Skeletal muscle satellite cell (primary cell): ENCODE measurements around the gene HAGH.

Experiments
- H3K27me3 ChIP-seq: 2 replicates; pipeline ENCODE4 v1.7.0; 2013; ENCODE audit warnings: low read length; ENCODE audit not compliant: control insufficient read depth, insufficient read depth
- H3K36me3 ChIP-seq: 2 replicates; pipeline ENCODE4 v1.7.0; 2013; ENCODE audit warnings: mild to moderate bottlenecking, control low read depth, low read length; ENCODE audit not compliant: insufficient read depth
- H3K4me1 ChIP-seq: 2 replicates; pipeline ENCODE4 v1.7.0; 2013; ENCODE audit warnings: low read length; ENCODE audit not compliant: control insufficient read depth, insufficient read depth
- H3K4me2 ChIP-seq: 2 replicates; pipeline ENCODE4 v1.7.0; 2013; ENCODE audit warnings: mild to moderate bottlenecking, low read length
- H3K4me3 ChIP-seq: 2 replicates; pipeline ENCODE4 v1.7.0; 2013; ENCODE audit warnings: low read length
- H3K9ac ChIP-seq: 2 replicates; pipeline ENCODE4 v1.7.0; 2013; ENCODE audit warnings: mild to moderate bottlenecking, low read depth, low read length, moderate library complexity
- H3K9me3 ChIP-seq: replicated peaks from 2 replicates; pipeline ENCODE4 v1.7.0; 2013; ENCODE audit warnings: mild to moderate bottlenecking, control low read depth, low read length

HAGH gene

DNA sequence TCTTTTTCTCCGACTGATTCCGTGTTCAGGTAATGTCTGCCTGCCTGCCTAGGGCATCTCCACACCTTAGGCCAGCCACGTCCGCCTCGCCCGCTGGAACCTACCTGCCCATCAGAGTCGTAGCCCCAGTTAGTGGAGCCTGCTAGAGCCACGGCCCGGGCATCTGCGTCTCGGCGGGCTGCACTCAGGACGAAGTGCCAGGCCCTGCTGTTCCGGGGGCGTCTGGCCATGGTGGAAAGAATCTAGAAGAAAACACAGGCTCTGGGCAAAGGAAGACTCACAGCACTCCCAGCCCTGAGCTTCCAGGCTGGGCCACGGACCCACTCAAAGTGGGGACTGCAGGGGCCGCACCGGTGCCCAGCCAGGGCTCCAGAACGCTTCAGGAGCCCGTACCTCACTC, 45.4 kb downstream of the HAGH start:
- peak overlapping the region; percentile 74 for H3K4me3 ChIP-seq
- peak overlapping the region; percentile 96 for H3K4me2 ChIP-seq
- H3K4me1 ChIP-seq = peaks cover 9% of the 10 kb centered on the region
- H3K9me3 ChIP-seq = no peaks in the 10 kb centered on the region
- peak overlapping the region; percentile 82 for H3K9ac ChIP-seq
- H3K27me3 ChIP-seq = no peaks in the 10 kb centered on the region
- peaks cover 23% of the 10 kb centered on the region for H3K36me3 ChIP-seq

DNA sequence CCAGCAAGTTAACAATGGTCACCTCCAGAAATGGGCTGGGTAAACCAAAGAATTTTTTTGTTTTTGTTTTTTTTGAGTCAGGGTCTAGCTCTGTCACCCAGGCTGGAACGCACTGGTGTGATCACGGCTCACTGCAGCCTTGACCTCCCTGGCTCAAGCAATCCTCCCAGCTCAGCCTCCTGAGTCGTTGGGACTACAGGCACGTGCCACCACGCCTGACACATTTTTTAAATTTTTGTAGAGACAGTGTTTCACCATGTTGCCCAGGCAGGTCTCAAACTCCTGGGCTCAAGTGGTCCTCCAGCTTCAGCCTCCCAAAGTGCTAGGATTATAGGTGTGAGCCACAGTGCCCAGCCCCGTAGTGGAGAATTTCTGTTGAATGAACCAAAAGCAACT, 46.0 kb downstream of the HAGH start:
- H3K36me3 ChIP-seq = peaks cover 25% of the 10 kb centered on the region
- no peak overlapping the region for H3K9ac ChIP-seq
- H3K27me3 ChIP-seq = no peaks in the 10 kb centered on the region
- peak overlapping the region; percentile 96 for H3K4me2 ChIP-seq
- no peak overlapping the region for H3K4me3 ChIP-seq
- H3K9me3 ChIP-seq = no peaks in the 10 kb centered on the region
- H3K4me1 ChIP-seq = peaks cover 9% of the 10 kb centered on the region

DNA sequence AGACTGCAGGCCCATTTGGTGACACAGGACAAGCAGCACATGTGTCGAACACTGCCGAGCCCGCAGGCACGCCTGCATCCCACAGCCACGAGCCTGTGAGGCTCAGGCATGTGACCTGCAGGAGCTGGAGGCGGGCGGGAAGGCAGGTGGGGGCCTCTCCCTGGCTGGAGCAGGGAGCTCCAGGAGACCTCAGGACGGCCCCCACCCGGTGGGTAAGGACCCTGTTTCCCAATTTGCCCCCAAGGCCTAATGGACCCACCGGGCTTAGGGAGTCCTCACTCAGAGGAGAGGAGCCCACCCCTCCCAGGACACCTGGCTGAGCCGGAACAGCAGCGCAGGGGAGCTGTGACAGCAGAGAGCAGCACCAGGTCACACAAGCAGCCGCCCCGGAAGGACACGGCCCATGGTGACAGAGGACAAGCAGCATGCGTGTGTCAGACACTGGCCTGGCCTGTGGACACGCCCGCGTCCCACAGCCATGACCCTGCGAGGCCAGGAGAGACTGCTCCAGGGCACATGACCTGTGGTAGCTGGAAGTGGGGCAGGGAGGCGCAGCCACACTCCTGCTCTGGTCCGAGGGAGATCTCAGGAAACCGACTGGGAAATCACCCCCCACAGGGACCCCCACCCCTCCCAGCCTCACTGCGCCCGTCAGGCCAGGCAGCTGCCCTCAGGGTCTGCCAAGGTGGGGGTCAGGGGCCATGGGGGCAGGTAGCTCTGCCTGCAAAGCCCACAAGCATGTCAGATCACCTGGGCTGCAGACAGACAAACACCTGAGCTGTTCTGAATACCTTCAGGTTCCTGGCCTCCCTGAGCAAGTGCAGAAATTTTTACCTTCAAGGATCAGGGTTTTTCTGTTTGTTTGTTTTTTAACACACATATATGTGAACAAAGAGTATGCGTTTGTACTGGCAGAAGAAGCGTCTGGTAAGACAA, 46.6 kb downstream of the HAGH start:
- H3K4me2 ChIP-seq = no peak overlapping the region
- no peak overlapping the region for H3K9ac ChIP-seq
- no peaks in the 10 kb centered on the region for H3K27me3 ChIP-seq
- no peak overlapping the region for H3K4me3 ChIP-seq
- peaks cover 12% of the 10 kb centered on the region for H3K4me1 ChIP-seq
- H3K36me3 ChIP-seq = peaks cover 31% of the 10 kb centered on the region
- H3K9me3 ChIP-seq = no peaks in the 10 kb centered on the region

DNA sequence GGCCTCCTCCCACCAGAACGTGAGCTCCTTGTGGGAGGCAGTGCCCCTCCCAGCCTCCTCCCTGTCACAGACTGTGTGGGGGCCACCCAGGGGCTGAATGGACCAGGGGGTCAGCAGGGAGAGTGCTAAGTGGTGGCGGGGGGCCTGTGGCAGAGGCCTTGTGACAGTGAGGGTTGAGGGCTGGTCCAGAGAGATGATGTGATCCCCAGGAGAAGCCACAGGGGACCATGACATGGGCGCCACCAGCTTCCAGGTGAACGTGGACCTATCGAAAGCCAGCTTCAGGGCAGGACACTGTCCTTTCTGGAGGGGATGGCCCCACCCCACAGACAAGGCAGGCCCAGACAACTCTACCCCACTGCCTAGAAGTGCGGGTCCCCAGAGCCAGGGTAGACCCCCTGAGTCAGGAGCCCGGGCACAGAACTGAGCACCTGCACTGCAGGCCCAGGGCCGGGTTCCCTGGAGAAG, 47.4 kb downstream of the HAGH start:
- Histone ChIP-seq H3K36me3 (peaks cover 31% of the 10 kb centered on the region), H3K27me3 (no peaks in the 10 kb centered on the region), H3K9me3 (no peaks in the 10 kb centered on the region), H3K4me3 (no peak overlapping the region), H3K9ac (no peak overlapping the region), H3K4me2 (no peak overlapping the region), H3K4me1 (peaks cover 20% of the 10 kb centered on the region)

DNA sequence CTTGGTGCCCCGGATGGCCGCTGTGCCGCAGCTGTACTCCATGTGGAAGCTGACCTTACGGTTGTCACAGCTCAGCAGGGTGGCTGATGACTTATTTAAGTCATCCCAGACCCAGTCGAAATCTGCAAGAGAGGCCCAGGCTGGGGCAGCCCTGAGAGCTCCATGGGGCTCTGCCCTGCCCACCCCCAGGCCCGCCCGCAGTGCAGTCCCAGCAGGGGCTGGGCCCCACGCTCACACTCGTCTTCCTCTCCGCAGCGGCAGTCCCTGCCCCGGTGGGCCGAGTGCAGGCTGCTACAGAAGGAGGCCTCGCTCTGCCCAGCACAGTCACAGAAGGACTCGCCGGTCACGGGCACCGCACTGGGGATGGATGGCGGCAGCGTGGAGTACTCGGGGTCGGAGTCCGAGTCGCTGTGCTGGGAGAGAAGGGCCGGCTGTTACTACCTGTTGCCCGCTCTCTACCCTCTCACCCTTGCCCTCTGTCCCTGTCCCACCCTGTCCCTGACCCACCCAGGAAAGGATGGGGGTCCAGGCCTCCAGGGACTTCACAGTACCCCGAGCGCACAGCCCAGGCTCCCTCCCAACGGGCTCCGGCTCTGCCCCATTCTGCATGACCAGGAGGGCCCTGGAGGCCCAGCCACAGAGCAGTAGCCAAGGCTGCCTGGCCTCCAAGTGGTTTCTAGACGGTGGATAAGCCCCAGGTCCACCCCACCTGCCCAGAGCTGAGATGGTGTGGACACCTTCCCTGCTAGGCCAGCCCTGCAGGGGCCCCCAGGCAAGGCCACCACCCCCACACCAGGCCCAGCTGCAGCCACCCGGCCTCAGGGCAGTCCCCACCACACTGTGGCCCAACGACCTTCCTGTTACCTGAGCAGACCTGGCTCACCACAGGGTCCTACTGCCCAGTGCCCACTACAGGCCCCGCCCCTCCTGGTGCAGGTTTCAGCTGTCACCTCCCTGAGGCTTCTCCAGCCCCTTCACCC, 48.1 kb downstream of the HAGH start:
- Histone ChIP-seq H3K4me2 (no peak overlapping the region), H3K9ac (no peak overlapping the region), H3K36me3 (peaks cover 31% of the 10 kb centered on the region), H3K4me3 (no peak overlapping the region), H3K4me1 (peaks cover 22% of the 10 kb centered on the region), H3K27me3 (no peaks in the 10 kb centered on the region), H3K9me3 (no peaks in the 10 kb centered on the region)

DNA sequence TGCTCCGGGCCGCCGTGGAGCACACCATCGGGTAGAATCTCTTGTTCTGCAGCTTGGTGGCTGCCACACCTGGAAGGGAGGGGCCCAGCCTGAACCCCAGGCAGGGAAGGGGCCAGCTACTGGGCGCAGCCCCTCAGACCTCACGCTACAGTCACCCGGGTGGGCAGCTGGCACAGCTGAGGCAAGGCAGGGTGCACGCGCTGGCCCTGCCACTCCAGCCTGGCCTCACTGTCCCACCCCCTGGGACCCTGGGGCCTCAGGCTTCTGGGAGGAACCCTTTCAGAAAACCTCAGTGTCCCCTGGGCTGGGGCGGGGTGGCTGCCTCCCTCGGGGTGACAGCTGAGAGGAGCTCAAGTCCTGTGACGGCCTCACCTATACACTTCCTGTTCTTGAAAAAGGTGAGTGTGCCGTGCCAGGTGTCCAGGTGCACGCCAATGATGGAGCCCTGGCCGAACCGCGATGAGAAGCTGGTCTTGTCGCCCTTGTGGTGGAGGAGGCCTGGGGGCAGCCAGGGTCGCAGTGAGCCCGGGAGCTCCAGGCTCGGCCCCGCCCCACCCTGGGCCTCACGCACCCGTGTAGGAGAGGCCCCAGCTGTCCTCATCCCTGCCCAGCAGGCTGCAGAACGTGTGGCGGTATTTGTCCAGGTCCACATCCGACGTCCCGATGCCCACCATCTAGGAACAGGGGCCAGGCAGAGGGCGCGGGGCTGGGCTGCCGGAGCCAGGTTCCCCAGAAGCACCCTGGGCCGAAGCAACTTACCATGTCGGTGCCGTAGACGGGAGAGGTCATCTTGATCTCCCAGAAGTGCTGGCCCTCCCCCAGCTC, 49.0 kb downstream of the HAGH start:
- Histone ChIP-seq H3K9me3 (no peaks in the 10 kb centered on the region), H3K36me3 (peaks cover 31% of the 10 kb centered on the region), H3K4me3 (no peak overlapping the region), H3K9ac (no peak overlapping the region), H3K4me1 (peaks cover 22% of the 10 kb centered on the region), H3K4me2 (no peak overlapping the region), H3K27me3 (no peaks in the 10 kb centered on the region)

DNA sequence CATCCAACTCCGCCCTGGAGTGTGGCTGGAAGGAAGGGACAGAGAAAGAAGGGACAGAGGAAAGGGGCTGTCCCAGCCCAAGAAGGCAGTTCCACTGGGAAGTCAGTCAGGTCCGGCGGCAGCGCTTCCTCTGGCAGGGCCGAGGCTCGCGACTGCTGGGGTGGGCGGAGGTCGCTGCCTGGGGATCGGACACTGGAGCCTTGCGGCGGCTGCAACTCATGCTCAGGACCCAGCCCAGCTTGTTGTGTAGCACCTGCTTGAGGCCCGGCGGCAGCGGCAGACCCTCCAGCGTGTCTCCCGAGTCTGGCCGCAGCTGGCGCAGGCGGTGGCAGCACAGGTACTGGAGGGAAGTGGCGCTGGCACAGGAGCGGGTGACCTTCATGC, 49.6 kb downstream of the HAGH start:
- H3K4me1 ChIP-seq = peaks cover 27% of the 10 kb centered on the region
- H3K4me2 ChIP-seq = no peak overlapping the region
- H3K9me3 ChIP-seq = no peaks in the 10 kb centered on the region
- H3K4me3 ChIP-seq = no peak overlapping the region
- no peak overlapping the region for H3K9ac ChIP-seq
- peaks cover 31% of the 10 kb centered on the region for H3K36me3 ChIP-seq
- H3K27me3 ChIP-seq = no peaks in the 10 kb centered on the region

DNA sequence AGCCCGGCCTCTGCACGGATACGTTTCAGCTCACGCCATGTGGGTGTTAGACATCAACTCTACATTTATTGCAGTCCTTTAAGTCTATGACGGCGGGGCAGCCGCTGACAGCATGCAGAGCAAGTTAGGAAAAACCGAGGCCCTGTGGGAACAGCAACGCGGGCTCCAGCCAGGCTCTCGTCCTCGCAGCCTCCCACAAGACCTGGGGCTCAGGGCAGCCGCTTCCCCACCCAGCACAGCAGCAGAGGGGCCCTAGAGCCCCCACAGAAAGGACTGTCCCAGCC, 50.0 kb downstream of the HAGH start:
- H3K27me3 ChIP-seq = no peaks in the 10 kb centered on the region
- H3K4me2 ChIP-seq = no peak overlapping the region
- peaks cover 31% of the 10 kb centered on the region for H3K36me3 ChIP-seq
- H3K4me1 ChIP-seq = peaks cover 29% of the 10 kb centered on the region
- H3K9ac ChIP-seq = no peak overlapping the region
- H3K4me3 ChIP-seq = no peak overlapping the region
- H3K9me3 ChIP-seq = no peaks in the 10 kb centered on the region

DNA sequence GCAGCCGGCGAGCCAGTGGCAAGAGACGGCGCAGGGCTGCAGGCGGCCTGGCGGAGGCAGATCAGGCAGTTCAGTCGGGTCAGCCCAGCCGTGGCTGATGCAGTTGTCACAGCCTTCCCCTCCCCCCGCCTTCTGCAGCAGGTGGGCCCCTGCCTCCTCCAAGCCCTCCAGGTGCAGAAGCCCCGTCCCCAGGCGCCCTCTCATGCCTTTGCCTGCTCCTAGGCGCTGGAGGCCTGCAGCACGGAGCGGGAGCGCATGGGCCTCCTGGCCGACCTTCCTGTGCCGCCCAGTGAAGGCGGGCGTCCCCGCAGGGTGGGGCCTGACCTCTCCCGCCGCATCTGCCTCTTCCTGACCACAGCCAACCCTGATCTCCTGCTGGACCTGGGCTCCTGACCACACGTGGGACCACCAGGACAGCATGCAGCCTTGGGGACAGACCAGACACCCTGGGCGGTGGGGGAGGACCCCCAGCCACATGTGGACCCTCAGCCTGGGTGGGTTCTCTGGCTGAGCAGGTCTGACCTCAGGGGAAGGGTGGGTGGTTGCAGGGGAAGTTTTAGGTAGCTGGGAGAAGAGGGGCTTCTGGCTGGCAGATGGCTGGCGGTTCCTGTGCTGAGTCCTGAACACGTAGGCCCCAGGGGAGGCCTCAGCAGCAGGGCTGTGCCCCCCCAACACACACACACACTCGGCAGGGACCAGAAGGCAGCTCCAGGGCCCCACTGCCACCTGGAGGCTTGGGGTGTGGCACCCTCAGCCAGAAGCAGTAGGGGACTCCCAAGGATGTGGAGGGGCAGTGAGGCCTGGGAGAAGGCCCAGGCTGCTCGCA, 50.6 kb downstream of the HAGH start:
- peaks cover 31% of the 10 kb centered on the region for H3K36me3 ChIP-seq
- no peaks in the 10 kb centered on the region for H3K9me3 ChIP-seq
- H3K4me1 ChIP-seq = peaks cover 24% of the 10 kb centered on the region
- H3K4me2 ChIP-seq = no peak overlapping the region
- no peaks in the 10 kb centered on the region for H3K27me3 ChIP-seq
- no peak overlapping the region for H3K9ac ChIP-seq
- H3K4me3 ChIP-seq = no peak overlapping the region

DNA sequence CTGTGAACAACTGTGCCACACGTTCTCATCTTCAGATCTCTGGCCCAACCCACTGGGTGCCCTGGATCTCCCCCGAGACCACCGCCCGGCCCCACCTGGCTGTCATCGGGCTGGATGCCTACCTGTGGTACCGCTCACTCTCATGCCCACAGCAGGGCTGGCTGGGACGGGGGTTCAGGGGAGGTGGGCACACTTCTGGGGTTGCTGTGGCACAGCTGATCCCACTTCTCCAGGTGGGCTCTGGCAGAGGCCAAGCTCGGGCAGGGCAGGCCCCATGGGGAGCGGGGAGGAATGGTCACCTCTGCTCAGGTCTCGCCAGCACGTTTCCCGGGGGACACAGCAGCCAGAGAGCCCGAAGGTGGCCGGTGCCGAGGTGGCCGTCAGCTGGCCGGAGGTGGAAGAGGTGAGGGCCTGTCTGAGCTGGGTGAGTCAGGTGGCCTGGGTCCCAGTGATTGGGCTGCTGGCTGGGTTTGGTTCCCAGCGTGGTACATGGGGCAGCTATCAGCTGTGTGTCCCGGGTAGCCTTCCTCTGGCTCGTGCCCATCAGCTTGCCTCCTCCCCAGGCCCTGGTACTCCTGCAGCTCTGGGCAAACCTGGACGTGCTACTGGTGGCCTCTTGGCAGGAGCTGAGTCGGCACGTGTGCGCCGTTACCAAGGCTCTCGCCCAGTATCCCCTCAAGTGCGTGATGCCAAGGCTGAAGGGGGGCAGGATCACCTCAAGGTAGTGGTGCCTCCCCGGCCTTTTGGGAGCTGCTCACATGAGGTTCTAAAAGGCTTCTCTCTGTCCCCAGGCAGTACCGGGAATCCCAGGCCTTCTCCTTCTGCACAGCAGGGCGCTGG, 51.4 kb downstream of the HAGH start:
- no peaks in the 10 kb centered on the region for H3K9me3 ChIP-seq
- H3K4me3 ChIP-seq = peak overlapping the region; percentile 92
- H3K27me3 ChIP-seq = no peaks in the 10 kb centered on the region
- H3K9ac ChIP-seq = no peak overlapping the region
- peak overlapping the region; percentile 85 for H3K4me2 ChIP-seq
- peaks cover 28% of the 10 kb centered on the region for H3K4me1 ChIP-seq
- peaks cover 30% of the 10 kb centered on the region for H3K36me3 ChIP-seq
